Loucy (cell line): ENCODE results near the gene MRPL52.

Experiments
- EZH2phosphoT487 ChIP-seq: fragments of 200-600 bp; IDR thresholded peaks from 2 replicates; pipeline ENCODE4 v1.6.1; 2018; ENCODE audit warnings: antibody characterized with exemption, mild to moderate bottlenecking, moderate library complexity, borderline replicate concordance
- TF ChIP-seq, protein P1 (sequence below): fragments of 200-600 bp; sonication (generic); conservative IDR thresholded peaks from 2 replicates; pipeline ENCODE4 v1.5.1; 2014; ENCODE audit warnings: mild to moderate bottlenecking, antibody characterized with exemption, low read length

DNA sequence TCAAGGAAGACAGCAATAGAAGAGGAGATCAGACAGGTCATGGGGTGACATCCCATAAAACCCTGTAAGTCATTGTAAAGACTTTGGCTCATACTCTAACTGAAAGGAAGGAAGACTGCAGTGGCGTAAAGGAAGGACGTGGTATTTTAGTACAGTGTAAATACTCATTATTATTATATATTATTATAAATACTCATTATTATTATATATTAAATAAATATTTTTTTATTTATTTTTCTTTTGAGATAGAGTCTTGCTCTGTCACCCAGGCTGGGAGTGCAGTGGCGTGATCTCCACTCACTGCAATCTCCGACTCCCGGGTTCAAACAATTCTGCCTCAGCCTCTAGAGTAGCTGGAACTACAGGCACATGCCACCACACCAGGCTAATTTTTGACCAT, 26.7 kb downstream of the MRPL52 start:
- TF ChIP-seq, protein P1, sequence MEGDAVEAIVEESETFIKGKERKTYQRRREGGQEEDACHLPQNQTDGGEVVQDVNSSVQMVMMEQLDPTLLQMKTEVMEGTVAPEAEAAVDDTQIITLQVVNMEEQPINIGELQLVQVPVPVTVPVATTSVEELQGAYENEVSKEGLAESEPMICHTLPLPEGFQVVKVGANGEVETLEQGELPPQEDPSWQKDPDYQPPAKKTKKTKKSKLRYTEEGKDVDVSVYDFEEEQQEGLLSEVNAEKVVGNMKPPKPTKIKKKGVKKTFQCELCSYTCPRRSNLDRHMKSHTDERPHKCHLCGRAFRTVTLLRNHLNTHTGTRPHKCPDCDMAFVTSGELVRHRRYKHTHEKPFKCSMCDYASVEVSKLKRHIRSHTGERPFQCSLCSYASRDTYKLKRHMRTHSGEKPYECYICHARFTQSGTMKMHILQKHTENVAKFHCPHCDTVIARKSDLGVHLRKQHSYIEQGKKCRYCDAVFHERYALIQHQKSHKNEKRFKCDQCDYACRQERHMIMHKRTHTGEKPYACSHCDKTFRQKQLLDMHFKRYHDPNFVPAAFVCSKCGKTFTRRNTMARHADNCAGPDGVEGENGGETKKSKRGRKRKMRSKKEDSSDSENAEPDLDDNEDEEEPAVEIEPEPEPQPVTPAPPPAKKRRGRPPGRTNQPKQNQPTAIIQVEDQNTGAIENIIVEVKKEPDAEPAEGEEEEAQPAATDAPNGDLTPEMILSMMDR, result no peak
- TF ChIP-seq EZH2phosphoT487, result no peak
